Measurements from ENCODE around the gene CNKSR2. TPM values are rescaled to one million over a fixed set of nuclear protein-coding genes. Genes with fewer than 3 reads are reported as not detected.

The CNKSR2 gene
- polyA plus RNA-seq, 1 experiment, result 0.14 TPM

DNA sequence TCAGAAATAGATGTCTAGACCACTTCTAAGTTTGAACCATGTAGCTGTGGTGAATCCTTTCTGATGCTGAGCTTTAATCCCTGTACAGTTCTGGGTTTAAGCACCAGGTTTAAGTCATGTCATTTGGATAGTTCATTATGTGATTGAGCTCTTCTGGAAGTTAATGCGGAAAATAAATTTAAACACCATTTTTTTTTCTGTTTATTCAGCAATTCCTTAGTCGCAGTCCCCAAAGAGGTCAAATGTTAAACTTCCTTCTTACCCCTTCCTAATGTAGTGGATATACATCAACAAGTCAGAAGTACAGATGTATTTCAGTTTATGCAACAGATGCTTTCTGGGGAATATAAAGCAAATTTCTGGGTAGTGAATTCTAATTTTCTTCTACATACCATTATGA lies 52.9 kb downstream of the CNKSR2 start:
- Histone ChIP-seq H3K4me3 (ENCODE audit: low read depth, low read length) (no peak overlapping the region), H3K27ac (ENCODE audit: low read depth, low read length) (no peak overlapping the region), H3K9me3 (ENCODE audit: control insufficient read depth, insufficient read depth, low read length) (no peaks in the 10 kb centered on the region), H3K27me3 (ENCODE audit: control insufficient read depth, insufficient read depth, low read length) (no peaks in the 10 kb centered on the region)
- ChIA-PET POLR2A (no interaction called here), CTCF (no interaction called here)
- TF ChIP-seq, protein P1, sequence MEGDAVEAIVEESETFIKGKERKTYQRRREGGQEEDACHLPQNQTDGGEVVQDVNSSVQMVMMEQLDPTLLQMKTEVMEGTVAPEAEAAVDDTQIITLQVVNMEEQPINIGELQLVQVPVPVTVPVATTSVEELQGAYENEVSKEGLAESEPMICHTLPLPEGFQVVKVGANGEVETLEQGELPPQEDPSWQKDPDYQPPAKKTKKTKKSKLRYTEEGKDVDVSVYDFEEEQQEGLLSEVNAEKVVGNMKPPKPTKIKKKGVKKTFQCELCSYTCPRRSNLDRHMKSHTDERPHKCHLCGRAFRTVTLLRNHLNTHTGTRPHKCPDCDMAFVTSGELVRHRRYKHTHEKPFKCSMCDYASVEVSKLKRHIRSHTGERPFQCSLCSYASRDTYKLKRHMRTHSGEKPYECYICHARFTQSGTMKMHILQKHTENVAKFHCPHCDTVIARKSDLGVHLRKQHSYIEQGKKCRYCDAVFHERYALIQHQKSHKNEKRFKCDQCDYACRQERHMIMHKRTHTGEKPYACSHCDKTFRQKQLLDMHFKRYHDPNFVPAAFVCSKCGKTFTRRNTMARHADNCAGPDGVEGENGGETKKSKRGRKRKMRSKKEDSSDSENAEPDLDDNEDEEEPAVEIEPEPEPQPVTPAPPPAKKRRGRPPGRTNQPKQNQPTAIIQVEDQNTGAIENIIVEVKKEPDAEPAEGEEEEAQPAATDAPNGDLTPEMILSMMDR (IDR thresholded peaks at IDR 0.05; ENCODE audit: low read depth, low read length), result no peak
- DNase-seq (ENCODE audit: low read depth, low spot score), result no peak

DNA sequence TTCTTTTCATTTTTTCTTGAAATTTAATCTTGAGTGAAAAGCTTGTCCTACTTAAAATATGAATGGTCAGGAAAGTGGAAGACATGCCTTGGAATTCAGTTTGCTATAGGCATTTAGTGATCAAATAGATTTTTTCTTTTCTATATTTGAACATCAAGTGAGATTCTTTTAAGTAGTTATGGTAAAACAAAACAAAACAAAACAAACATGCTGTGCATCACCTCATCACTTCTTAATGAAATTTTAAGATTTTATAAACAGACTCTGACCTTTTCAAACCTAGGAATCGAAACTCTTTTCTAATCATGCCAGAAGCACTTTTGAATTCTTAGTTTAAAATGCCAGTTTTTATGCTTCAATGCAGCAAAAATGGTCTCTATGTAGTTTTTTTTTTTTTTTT lies 62.8 kb downstream of the CNKSR2 start:
- DNase-seq (ENCODE audit: low read depth, low spot score), result no peak
- H3K27ac ChIP-seq (ENCODE audit: low read depth, low read length), result no peak overlapping the region
- CTCF ChIA-PET, result no interaction called here
- no peak overlapping the region for H3K4me3 ChIP-seq (ENCODE audit: low read depth, low read length)
- H3K27me3 ChIP-seq (ENCODE audit: control insufficient read depth, insufficient read depth, low read length), result no peaks in the 10 kb centered on the region
- POLR2A ChIA-PET, result no interaction called here
- TF ChIP-seq, protein P1 (IDR thresholded peaks at IDR 0.05; ENCODE audit: low read depth, low read length), result no peak
- H3K9me3 ChIP-seq (ENCODE audit: control insufficient read depth, insufficient read depth, low read length), result no peaks in the 10 kb centered on the region

DNA sequence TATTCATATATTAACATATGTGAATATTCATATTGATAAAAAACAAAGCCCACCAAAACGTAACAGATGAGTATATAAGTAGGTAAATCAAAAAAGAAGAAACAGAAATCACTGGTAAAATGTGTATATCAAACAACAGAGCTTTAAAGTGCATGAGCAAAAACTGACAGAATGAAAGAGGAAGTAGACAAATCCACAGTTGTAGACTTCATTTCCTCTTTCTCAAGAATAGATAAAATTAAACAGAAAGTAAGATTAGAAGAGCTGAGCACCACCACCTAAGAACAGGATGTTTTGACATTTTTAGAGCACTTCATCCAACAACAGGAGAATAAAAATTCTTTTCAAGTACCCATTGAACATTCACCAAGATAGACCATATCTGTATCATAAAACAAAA lies 64.6 kb downstream of the CNKSR2 start:
- POLR2A ChIA-PET, result no interaction called here
- no peaks in the 10 kb centered on the region for H3K9me3 ChIP-seq (ENCODE audit: control insufficient read depth, insufficient read depth, low read length)
- H3K27me3 ChIP-seq (ENCODE audit: control insufficient read depth, insufficient read depth, low read length), result no peaks in the 10 kb centered on the region
- TF ChIP-seq, protein P1 (IDR thresholded peaks at IDR 0.05; ENCODE audit: low read depth, low read length), result no peak
- CTCF ChIA-PET, result interaction anchor here (1.5 kb wide), 1 partner anchor 306 kb away, joined by 3 read pairs; no protein-coding TSS in a partner anchor
- no peak for DNase-seq (ENCODE audit: low read depth, low spot score)
- H3K27ac ChIP-seq (ENCODE audit: low read depth, low read length), result no peak overlapping the region
- H3K4me3 ChIP-seq (ENCODE audit: low read depth, low read length), result no peak overlapping the region

DNA sequence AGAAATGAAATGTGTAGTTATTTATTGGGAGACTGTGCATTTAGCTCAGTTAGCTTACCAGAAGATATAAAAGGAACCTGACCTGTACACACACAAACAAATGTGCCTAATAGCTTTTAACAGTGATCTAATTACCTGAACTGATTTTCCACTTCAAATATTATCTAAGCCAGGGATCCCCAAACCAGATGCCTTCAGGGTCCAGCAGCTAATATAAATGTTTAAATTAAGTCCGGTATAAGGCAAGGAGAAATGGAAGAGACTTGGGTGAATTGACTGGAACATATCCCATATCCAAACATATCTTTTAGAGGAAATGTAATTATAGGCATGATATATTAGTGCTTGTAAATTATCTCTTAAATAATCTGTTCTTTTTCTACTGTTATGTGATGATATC lies 66.7 kb downstream of the CNKSR2 start:
- Histone ChIP-seq H3K27ac (ENCODE audit: low read depth, low read length) (no peak overlapping the region), H3K9me3 (ENCODE audit: control insufficient read depth, insufficient read depth, low read length) (no peaks in the 10 kb centered on the region), H3K27me3 (ENCODE audit: control insufficient read depth, insufficient read depth, low read length) (no peaks in the 10 kb centered on the region), H3K4me3 (ENCODE audit: low read depth, low read length) (no peak overlapping the region)
- CTCF ChIA-PET, result interaction anchor here (1.1 kb wide), 1 partner anchor 39 kb away, joined by 3 read pairs; no protein-coding TSS in a partner anchor
- DNase-seq (ENCODE audit: low read depth, low spot score), result no peak
- TF ChIP-seq, protein P1 (IDR thresholded peaks at IDR 0.05; ENCODE audit: low read depth, low read length), result no peak
- POLR2A ChIA-PET, result no interaction called here

DNA sequence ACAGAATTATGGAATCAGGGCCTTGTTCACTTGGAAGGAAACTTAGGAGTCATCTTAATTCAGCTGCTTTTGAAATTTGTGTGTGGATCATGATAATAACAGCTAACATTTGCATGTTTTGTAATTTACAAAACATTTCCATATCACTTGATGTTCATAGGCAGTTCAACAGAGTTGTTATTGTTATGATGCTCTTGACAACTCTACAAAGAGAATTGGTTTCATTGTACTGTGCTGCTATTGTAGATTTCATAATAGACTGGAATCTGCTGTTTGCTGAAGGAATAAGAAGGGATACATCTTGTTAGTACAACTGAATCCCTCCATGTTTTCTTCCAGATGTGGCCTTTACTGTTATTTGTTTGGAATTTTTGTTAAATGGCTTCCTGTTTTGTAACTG lies 83.5 kb downstream of the CNKSR2 start:
- ChIA-PET POLR2A (no interaction called here), CTCF (no interaction called here)
- no peak overlapping the region for H3K27ac ChIP-seq (ENCODE audit: low read depth, low read length)
- TF ChIP-seq, protein P1 (IDR thresholded peaks at IDR 0.05; ENCODE audit: low read depth, low read length), result no peak
- no peak for DNase-seq (ENCODE audit: low read depth, low spot score)
- no peaks in the 10 kb centered on the region for H3K27me3 ChIP-seq (ENCODE audit: control insufficient read depth, insufficient read depth, low read length)
- no peak overlapping the region for H3K4me3 ChIP-seq (ENCODE audit: low read depth, low read length)
- no peaks in the 10 kb centered on the region for H3K9me3 ChIP-seq (ENCODE audit: control insufficient read depth, insufficient read depth, low read length)

Measured in AG04450 (cell line).